GM04504 (cell line): ENCODE measurements around the gene MCCC2.
"Not testable (repeated sequence)": the region's sequence is repeated elsewhere in the genome, so short reads cannot be mapped to it uniquely, and the experiment has no call there.

Experiments
- DNase-seq: peaks from one replicate; pipeline ENCODE4 v3.0.0-alpha.2; 2012; ENCODE audit warnings: low read depth

The MCCC2 gene

DNA sequence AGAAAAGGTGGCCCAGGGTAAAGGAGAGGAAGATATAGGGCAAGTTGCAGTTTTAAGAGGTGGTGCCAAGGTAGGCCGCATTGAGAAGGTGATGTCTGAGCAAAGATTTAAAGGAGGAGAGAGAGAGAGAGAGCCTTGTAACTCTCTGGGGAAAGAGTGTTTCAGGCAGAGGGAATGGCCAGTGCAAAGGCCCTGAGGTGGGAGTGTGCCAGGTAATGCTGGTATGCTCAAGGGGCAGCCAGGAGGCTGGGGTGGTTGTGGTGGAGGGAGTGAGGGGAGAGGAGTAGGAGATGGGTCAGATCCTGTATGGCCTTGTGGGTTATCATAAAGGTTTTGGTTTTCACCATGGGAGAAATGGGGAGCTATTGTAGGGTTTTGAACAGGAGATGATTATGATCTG is 9.9 kb downstream of the MCCC2 start:
- DNase-seq, result no peak

DNA sequence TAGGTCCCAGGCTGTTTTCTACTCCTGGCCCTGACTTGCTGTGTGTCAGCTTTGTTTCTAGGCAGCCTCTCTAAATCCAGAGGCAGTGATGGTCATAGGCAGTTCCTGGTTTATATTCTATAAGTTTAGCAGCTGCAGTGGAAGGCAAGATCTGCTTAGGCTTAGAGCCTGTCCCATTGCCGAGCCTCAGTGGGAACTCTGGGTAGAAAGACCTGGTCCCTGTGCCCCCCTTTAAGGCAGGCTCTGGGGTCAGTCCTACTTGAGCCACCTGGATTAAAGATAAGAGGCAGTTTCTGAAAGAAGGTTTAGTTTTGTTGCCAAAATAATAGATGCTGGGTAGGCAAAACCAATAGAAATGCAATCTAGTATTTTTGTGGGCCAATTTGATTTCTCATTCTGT is 13.6 kb downstream of the MCCC2 start:
- no peak for DNase-seq

- peak; percentile 83 for DNase-seq
These were observed 14.3 kb downstream of the MCCC2 start for GRCh38 chr5:71601222-71602026.

- not testable (repeated sequence) for DNase-seq
These were observed 22.8 kb downstream of the MCCC2 start for GRCh38 chr5:71609916-71610315.

DNA sequence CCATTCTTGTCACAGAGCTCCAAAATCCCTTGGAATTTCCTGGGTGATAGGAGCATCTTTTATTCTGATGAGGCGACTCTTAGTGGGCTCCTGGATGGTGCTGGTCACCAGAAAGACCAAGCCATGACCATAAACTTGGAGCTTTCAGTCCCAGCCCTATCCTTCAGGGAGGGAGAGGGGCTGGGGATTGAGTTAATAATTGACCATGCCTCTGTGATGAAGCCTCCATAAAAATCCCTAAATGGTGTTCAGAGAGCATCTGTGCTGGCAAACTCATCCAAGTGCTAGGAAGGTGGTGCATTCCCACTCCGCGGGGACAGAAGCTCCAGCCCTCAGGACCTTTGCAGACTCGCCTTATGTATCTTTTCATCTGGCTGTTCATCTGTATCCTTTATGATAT is 28.7 kb downstream of the MCCC2 start:
- DNase-seq, result no peak

DNA sequence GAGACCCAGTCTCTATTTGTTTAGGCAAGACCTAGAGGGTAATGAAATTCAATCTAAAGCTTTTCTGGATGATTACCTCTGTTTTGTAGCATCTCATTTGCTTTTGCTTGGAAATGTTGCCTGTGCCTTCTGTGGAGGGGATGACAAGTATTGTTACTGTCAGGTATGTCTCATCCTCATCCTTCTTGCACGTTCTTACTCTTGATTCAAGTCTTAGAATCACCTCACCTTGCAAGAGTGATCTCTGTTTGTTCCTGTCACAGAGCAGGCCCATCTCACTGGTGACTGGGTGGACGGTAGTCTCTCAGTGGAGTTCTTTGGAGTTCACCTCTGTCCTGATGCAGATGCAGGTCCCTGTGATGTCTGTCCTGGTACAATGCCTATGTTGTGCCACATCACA is 33.5 kb downstream of the MCCC2 start:
- DNase-seq, result no peak

DNA sequence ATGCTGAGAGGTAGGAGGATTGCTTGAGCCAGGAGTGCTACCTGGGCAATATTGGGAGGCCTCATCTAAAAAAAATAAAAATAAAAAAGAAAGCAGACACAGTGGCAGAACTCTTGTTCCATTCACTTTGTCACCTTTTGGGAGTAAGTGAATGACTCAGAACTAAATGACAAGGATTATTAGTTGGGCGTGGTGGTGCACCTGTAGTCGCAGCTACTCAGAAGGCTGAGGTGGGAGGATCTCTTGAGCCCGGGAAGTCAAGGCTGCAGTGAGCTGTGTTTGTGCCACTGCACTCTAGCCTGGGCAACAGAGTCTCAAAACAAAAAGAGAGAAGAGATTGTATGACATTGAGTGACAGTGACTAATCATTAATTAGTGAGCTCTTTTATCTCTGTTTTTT is 34.1 kb downstream of the MCCC2 start:
- DNase-seq, result no peak

DNA sequence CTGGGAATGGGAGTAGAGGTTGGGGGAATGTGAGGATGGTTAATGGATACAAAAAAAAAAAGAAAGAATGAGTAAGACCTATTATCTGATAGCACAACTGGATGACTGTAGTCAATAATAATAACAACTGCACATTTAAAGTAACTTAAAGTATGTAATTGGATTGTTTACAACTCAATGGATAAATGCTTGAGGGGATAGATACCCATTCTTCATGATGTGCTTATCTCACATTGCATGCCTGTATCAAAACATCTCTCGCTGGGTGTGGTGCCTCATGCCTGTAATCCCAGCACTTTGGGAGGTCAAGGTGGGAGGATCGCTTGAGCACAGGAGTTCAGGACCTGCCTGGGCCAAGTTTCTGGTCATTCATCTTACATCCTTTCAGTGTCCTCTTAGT is 34.6 kb downstream of the MCCC2 start:
- DNase-seq, result no peak

DNA sequence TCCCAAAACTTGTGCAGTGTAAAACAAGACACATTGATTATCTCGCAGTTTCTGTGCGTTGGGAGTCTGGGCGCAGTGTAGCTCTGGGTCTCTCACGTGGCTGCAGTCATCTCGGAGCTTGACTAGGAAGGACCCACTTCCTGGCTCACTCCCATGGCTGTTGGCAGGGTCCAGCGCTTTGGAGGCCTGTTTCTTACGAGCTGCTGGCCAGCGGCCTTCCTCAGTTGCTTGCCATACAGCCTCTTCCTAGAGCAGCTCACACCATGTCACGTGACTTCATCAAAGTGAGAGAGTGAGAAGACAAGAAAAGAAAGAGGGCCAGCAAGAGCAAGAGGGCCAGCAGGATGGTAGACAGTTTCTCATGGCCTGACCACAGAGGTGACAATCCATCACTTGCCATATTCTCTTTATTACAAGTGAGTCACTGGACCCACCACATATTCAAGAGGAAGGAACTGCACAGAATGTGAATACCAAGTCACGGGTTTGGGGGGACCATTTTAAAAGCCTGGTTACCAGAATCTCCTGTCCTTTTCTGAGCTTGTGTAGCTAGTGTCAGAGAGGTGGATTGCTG is 36.2 kb downstream of the MCCC2 start:
- DNase-seq, result no peak

- DNase-seq, result no peak
These were observed 42.8 kb downstream of the MCCC2 start for GRCh38 chr5:71629950-71630349.

GRCh38 chr5:71631070-71631469 is 43.9 kb downstream of the MCCC2 start:
- DNase-seq, result no peak

DNA sequence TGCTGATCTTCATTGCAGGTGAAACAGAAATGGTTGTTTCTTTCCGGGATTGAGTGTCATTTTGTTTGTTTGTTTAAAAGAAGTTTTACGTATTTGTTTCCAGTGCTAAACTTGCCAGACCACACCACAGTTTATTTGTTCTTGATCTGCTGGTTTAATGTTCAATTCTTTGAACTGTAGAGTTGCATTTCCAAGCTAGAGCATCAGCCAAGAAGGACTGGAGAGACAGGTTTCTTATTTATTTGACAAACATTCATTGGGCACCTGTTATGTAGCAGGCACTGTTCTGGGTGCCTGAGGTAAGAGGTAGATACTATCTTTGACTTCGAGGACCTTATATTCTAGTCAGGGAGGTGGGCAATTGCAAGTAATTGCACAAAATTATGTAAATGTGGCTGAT is 45.0 kb downstream of the MCCC2 start:
- no peak for DNase-seq

- no peak for DNase-seq
These were observed 46.4 kb downstream of the MCCC2 start for GRCh38 chr5:71633255-71634155.

- no peak for DNase-seq
These were observed 50.0 kb downstream of the MCCC2 start for GRCh38 chr5:71637133-71637532.

DNA sequence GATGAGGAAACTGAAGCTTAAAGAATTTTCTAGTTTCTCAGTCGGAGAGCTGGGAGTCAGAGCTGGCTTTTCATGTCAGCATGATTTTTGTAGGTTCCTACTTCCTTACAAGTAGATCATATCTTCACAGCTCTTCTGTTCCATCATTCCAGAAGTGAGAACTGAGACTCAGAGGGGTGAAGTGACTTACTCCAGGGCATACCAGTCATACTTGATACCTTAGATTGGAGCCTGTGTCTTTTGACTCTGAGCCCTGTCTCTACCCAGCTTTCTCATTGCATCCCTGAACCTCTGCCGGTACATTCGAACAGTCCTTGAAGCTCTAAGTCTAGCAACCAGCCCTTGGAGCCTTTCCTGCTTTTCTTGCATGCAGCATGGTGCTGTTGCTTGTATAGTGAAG is 53.3 kb downstream of the MCCC2 start:
- no peak for DNase-seq

DNA sequence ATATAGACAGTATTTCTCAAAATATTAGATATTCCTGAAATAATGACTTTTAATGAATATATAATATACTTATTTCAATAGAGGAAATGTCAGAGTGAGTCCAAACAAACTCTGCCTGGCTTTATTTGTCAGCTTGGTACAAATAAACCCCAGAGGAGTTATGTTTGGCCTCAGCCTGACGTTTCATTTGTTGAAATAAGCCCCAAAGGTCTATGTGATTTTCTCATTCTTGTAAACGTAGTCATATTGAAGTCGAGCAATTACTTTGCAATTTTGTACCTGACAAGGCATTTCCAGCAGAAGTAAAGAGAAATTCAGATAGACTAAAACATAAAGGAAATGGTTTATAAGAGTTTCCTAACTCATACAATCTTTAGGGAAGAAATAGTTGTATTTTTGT is 57.9 kb downstream of the MCCC2 start:
- DNase-seq, result no peak

- not testable (repeated sequence) for DNase-seq
These were observed 63.8 kb downstream of the MCCC2 start for GRCh38 chr5:71650940-71651339.

DNA sequence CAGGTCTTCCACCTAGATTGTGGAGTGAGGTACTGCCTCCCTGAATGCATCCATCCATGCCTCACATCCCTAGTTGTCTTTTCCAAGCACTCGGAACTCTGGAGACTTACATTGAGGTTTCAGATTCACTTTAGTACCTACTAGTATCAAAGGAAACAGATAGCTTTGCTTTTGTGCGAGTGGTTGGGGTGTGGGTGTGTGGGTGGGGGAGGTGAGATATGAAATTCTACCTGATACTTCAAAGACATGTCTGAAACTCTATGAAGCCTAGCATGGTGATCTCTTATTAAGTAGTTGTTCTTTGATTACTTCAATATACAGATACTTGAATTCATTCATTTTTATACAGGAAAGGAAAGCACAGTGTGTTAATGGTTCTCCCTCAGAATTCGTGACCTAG is 64.4 kb downstream of the MCCC2 start:
- no peak for DNase-seq

- no peak for DNase-seq
These were observed 65.2 kb downstream of the MCCC2 start for GRCh38 chr5:71652349-71652748.

GRCh38 chr5:71652803-71653543 is 65.8 kb downstream of the MCCC2 start:
- DNase-seq, result peak; percentile 56

- no peak for DNase-seq
These were observed 71.9 kb downstream of the MCCC2 start for GRCh38 chr5:71658916-71659662.
